ENCODE data around the gene UFC1.
A peak's percentile ranks its signal among the peaks of the same experiment; 100 is the strongest.
"Not testable (repeated sequence)": the region's sequence is repeated elsewhere in the genome, so short reads cannot be mapped to it uniquely, and the experiment has no call there.

UFC1 gene
- total RNA-seq: 63.9 to 112 (median 86.0) reads per million in 9 experiments

DNA sequence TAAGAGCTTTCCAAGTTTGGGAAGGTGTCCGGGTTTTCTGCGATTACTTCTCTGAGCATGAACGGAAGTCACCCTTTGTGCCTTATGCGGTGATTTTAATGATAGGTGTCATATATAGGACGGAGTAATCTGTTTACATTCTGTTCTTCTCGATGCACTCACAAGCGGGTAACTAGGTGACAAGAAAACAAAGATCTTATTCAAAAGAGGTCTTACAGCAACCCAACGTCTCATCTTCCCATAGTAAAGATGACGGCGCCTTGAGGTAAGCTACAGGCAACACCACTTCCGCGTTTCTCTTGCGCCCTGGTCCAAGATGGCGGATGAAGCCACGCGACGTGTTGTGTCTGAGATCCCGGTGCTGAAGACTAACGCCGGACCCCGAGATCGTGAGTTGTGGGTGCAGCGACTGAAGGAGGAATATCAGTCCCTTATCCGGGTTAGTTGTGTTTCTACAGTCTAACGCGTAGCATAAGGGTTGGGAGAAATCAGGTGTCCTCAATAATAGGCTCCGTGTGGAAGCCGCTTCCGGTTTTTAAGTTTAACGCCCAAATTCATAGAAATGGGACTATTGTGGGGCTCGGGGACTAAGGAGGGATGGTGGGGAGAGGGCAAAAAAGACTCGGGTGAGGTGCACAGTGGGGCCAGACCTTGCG lies at the start of gene UFC1:
Gene UFC1 (plus strand): TSS at position 297 of the 656 bp plus-strand sequence. CDS start 20 bp downstream, at position 317.
- no peaks in the 10 kb centered on the region for H3K9me3 Mint-ChIP-seq
- ATAC-seq (replicated peaks) (peak; percentile 93), DNase-seq (peak; percentile 76 to 80 (median 78))
- peaks cover 17 to 22% of the 10 kb centered on the region in 2 donors for H3K4me1 Mint-ChIP-seq (ENCODE audit: low read depth in 2 of 2)
- H3K36me3 Mint-ChIP-seq (ENCODE audit: insufficient read depth): peaks cover 37% of the 10 kb centered on the region
- H3K27ac Mint-ChIP-seq: peak within 1 kb of the TSS; percentile 99
- H3K27me3 Mint-ChIP-seq: no peaks in the 10 kb centered on the region
- peak within 1 kb of the TSS; percentile 90 to 95 for H3K4me3 Mint-ChIP-seq

GRCh38 chr1:161106431-161106830 lies 47.3 kb upstream of the UFC1 start:
- Mint-ChIP-seq H3K27ac (peak overlapping the region; percentile 1 to 30), H3K4me3 (no peak overlapping the region), H3K36me3 (ENCODE audit: insufficient read depth) (peaks cover 22% of the 10 kb centered on the region), H3K9me3 (no peaks in the 10 kb centered on the region), H3K27me3 (no peaks in the 10 kb centered on the region), H3K4me1 (ENCODE audit: low read depth in 2 of 2) (peaks cover 4 to 21% of the 10 kb centered on the region in 2 donors)
- ATAC-seq (replicated peaks) (no peak), DNase-seq (no peak)

DNA sequence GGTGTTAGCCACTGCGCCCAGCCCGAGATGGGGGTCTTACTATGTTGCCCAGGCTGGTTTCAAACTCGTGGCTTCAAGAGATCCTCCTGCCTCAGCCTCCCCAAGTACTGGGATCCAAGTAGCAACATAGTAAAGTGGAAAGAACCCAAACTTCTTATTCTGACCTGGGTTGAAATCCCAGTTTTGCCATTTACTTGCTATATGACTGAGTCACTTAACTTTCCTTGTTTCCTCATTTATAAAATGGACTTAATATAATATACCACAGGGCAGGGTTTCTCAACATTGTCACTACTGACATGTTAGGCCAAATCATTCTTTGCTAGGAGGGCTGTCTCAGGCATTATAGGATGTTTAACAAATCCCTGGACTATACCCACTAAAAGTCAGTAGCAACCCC lies 42.7 kb upstream of the UFC1 start:
- no peak overlapping the region for H3K4me3 Mint-ChIP-seq
- no peaks in the 10 kb centered on the region for H3K9me3 Mint-ChIP-seq
- no peak overlapping the region for H3K27ac Mint-ChIP-seq
- DNase-seq (no peak), ATAC-seq (replicated peaks) (no peak)
- H3K27me3 Mint-ChIP-seq: no peaks in the 10 kb centered on the region
- H3K36me3 Mint-ChIP-seq (ENCODE audit: insufficient read depth): peaks cover 18% of the 10 kb centered on the region
- H3K4me1 Mint-ChIP-seq (ENCODE audit: low read depth in 2 of 2): peaks cover 21 to 38% of the 10 kb centered on the region in 2 donors

DNA sequence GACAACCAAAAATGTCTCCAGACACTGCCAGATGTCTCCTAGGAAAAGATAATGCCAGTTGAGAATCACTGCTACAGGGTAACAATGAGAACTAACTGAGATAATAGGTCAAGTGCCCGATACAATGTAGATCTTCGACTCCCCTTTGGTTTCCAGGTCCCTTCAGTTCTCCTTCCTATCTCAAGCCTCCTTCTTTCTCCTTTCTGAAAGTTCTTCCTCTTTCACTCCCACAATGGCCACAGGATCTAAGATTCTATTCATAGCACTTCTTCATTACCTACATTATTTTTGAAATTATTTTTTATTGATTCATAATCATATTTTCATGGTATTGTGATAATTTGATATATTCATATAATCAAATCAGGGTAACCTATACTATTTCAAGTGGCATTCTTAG lies 42.3 kb upstream of the UFC1 start:
- DNase-seq (no peak), ATAC-seq (replicated peaks) (no peak)
- Mint-ChIP-seq H3K36me3 (ENCODE audit: insufficient read depth) (peaks cover 21% of the 10 kb centered on the region), H3K27me3 (no peaks in the 10 kb centered on the region), H3K27ac (no peak overlapping the region), H3K4me3 (no peak overlapping the region), H3K4me1 (ENCODE audit: low read depth in 2 of 2) (peaks cover 23 to 38% of the 10 kb centered on the region in 2 donors), H3K9me3 (no peaks in the 10 kb centered on the region)

DNA sequence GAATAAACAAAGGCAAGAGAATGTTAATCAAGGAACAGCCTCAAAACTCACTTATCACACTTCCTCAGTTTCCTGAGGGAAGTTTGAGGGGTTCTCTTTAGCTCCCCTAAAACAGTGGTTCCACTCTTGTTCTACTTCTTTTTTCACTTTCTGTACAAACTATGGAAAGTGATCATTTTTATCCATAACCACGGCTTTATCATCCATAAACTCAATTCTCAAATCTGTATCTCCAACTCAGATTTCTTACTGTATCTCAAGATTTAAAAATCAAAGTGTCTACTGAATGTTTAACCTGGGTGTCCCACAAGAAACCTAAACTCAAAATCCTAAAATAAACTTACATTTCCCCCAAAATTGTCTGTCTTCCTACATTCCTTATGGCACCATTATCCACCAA lies 39.9 kb upstream of the UFC1 start:
- Mint-ChIP-seq H3K9me3 (no peaks in the 10 kb centered on the region), H3K4me3 (no peak overlapping the region), H3K36me3 (ENCODE audit: insufficient read depth) (peaks cover 24% of the 10 kb centered on the region), H3K27ac (peak overlapping the region in 1 of 2 donors; percentile 14), H3K4me1 (ENCODE audit: low read depth in 2 of 2) (peaks cover 34 to 45% of the 10 kb centered on the region in 2 donors), H3K27me3 (no peaks in the 10 kb centered on the region)
- ATAC-seq (replicated peaks) (no peak), DNase-seq (no peak)

DNA sequence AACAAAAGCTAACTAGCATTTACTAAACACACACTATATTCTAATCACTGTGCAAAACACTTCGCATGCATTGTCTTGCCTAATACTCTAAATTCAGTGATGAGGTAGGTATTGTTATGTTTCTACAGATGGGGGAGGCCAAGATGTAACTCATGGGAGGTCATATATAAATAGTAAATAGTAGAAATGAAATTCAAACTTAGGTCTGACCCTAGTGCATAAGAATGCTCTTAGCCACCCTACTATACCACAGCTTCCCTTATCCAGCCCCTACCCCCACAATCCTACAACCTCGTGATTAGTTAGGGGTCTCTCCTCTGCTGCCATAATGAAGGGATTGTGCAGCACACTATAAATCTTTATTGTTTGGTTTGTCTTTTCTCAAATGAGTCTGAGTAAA lies 39.2 kb upstream of the UFC1 start:
- Mint-ChIP-seq H3K27me3 (no peaks in the 10 kb centered on the region), H3K36me3 (ENCODE audit: insufficient read depth) (peaks cover 24% of the 10 kb centered on the region), H3K9me3 (no peaks in the 10 kb centered on the region), H3K4me3 (no peak overlapping the region), H3K27ac (peak overlapping the region in 1 of 2 donors; percentile 14), H3K4me1 (ENCODE audit: low read depth in 2 of 2) (peaks cover 40 to 49% of the 10 kb centered on the region in 2 donors)
- ATAC-seq (replicated peaks) (no peak), DNase-seq (no peak)

- DNase-seq (no peak), ATAC-seq (replicated peaks) (no peak)
- no peaks in the 10 kb centered on the region for H3K27me3 Mint-ChIP-seq
- H3K36me3 Mint-ChIP-seq (ENCODE audit: insufficient read depth): peaks cover 26% of the 10 kb centered on the region
- no peaks in the 10 kb centered on the region for H3K9me3 Mint-ChIP-seq
- no peak overlapping the region for H3K27ac Mint-ChIP-seq
- peaks cover 44 to 52% of the 10 kb centered on the region in 2 donors for H3K4me1 Mint-ChIP-seq (ENCODE audit: low read depth in 2 of 2)
- H3K4me3 Mint-ChIP-seq: peak overlapping the region in 1 of 2 donors; percentile 97
Measured at GRCh38 chr1:161115132-161115711, 38.6 kb upstream of the UFC1 start.

DNA sequence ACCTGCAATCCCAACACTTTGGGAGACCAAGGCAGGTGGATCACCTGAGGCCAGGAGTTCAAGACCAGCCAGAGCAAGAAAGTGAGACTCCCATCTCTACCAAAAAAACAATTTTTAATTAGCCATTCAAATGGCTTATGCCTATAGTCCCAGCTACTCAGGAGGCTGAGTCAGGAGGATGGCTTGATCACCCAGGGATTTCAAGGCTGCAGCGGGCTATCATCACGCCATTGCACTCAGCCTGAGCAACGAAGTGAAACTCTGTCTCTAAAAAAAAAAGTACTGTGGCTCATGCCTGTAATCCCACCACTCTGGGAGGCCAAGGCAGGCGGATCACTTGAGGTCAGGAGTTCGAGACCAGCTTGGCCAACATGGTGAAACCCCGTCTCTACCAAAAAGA lies 37.8 kb upstream of the UFC1 start:
- H3K27me3 Mint-ChIP-seq; H3K9me3 Mint-ChIP-seq; H3K27ac Mint-ChIP-seq; DNase-seq; ATAC-seq (replicated peaks): not testable (repeated sequence)
- Mint-ChIP-seq H3K36me3 (ENCODE audit: insufficient read depth) (peaks cover 26% of the 10 kb centered on the region), H3K4me3 (peak overlapping the region; percentile 96 to 97), H3K4me1 (ENCODE audit: low read depth in 2 of 2) (peaks cover 46 to 52% of the 10 kb centered on the region in 2 donors)

GRCh38 chr1:161117759-161118581 lies 35.8 kb upstream of the UFC1 start, which contains the start of the genes NIT1 and PFDN2:
Gene NIT1, plus strand, starts transcription at chr1:161118105. Its CDS starts 72 bp downstream, at chr1:161118177.
Gene PFDN2, minus strand, starts transcription at chr1:161118037. Its CDS starts 11 bp downstream, at chr1:161118026.
- Mint-ChIP-seq H3K27me3 (no peaks in the 10 kb centered on the region), H3K27ac (peak within 1 kb of the TSS; percentile 94 to 98), H3K9me3 (no peaks in the 10 kb centered on the region), H3K36me3 (ENCODE audit: insufficient read depth) (peaks cover 46% of the 10 kb centered on the region), H3K4me3 (peak within 1 kb of the TSS; percentile 96 to 97), H3K4me1 (ENCODE audit: low read depth in 2 of 2) (peaks cover 43 to 50% of the 10 kb centered on the region in 2 donors)
- DNase-seq: peak; percentile 78 to 82 (median 80)
- ATAC-seq (replicated peaks): peak; percentile 80

DNA sequence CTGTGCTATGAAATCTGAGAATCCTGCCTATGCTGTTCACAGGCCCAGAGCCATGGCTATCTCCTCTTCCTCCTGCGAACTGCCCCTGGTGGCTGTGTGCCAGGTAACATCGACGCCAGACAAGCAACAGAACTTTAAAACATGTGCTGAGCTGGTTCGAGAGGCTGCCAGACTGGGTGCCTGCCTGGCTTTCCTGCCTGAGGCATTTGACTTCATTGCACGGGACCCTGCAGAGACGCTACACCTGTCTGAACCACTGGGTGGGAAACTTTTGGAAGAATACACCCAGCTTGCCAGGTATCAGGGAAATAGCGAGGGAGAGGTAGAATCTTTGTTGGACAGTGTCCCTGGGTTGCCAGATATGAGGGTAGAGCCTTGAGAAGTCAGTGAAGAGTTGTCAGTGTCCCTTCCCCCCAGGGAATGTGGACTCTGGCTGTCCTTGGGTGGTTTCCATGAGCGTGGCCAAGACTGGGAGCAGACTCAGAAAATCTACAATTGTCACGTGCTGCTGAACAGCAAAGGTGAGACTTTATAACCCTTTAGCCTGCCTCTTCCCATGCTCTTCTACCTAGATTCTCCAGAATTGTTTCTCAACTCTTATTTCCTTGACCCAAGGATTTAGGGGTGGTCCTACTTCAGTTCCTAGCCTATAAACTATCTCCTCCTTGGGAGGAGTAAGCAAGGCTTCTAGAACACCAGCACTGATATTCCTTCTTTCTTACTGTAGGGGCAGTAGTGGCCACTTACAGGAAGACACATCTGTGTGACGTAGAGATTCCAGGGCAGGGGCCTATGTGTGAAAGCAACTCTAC lies 34.5 kb upstream of the UFC1 start:
- H3K27ac Mint-ChIP-seq: peak overlapping the region; percentile 94 to 98
- peaks cover 59% of the 10 kb centered on the region for H3K36me3 Mint-ChIP-seq (ENCODE audit: insufficient read depth)
- H3K27me3 Mint-ChIP-seq: no peaks in the 10 kb centered on the region
- H3K4me1 Mint-ChIP-seq (ENCODE audit: low read depth in 2 of 2): peaks cover 32 to 41% of the 10 kb centered on the region in 2 donors
- no peaks in the 10 kb centered on the region for H3K9me3 Mint-ChIP-seq
- ATAC-seq (replicated peaks) (peak; percentile 61), DNase-seq (peak; percentile 49 to 59 (median 53))
- peak overlapping the region; percentile 96 to 97 for H3K4me3 Mint-ChIP-seq

GRCh38 chr1:161121042-161121650 lies 32.6 kb upstream of the UFC1 start:
- DNase-seq: no peak
- H3K27me3 Mint-ChIP-seq: no peaks in the 10 kb centered on the region
- H3K36me3 Mint-ChIP-seq (ENCODE audit: insufficient read depth): peaks cover 59% of the 10 kb centered on the region
- no peak for ATAC-seq (replicated peaks)
- H3K4me3 Mint-ChIP-seq: no peak overlapping the region
- peak overlapping the region in 1 of 2 donors; percentile 44 for H3K27ac Mint-ChIP-seq
- peaks cover 30 to 37% of the 10 kb centered on the region in 2 donors for H3K4me1 Mint-ChIP-seq (ENCODE audit: low read depth in 2 of 2)
- H3K9me3 Mint-ChIP-seq: no peaks in the 10 kb centered on the region

DNA sequence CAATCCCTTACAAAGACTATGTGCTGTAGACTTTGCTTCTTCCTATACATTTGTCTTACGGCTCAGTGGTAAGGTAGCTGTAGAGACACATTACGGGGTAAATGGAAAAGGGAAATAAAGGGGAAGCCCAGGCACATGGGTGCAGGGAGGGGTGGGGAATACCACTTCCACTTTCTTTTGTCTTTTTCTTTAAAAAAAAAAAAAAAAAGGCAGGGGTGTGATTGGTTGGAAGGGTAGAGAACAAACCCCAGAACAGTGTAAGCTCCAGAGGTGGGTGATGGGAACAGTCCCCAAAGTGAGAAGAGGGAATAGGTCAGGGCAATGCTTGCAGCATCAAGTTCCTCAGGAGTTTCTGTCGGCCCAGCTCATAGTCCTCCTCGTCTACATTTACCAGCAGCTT lies 31.9 kb upstream of the UFC1 start:
- DNase-seq (no peak), ATAC-seq (replicated peaks) (no peak)
- Mint-ChIP-seq H3K4me1 (ENCODE audit: low read depth in 2 of 2) (peaks cover 30 to 36% of the 10 kb centered on the region in 2 donors), H3K27ac (peak overlapping the region in 1 of 2 donors; percentile 44), H3K27me3 (no peaks in the 10 kb centered on the region), H3K4me3 (no peak overlapping the region), H3K9me3 (no peaks in the 10 kb centered on the region), H3K36me3 (ENCODE audit: insufficient read depth) (peaks cover 64% of the 10 kb centered on the region)

Measured in effector memory CD8-positive, alpha-beta T cell (primary cell).